HepG2 (cell line): Measurements from ENCODE around the gene TCERG1L. TPM values are rescaled to one million over a fixed set of nuclear protein-coding genes. Genes with fewer than 3 reads are reported as not detected.

Source experiments
- ATAC-seq: fragments of 200-7000 bp; cut with Tn5 transposase; 3 replicates; pipeline ENCODE4 v1.9.1; 2020; ENCODE audit warnings: mild to moderate bottlenecking, moderate library complexity
- BruUV-seq: library from RNA; stranded (reverse); fragments of 400-500 nt; replicated peaks from 2 replicates; lab custom pipeline; 2021; lab: Mats Ljungman, UMichigan
- CTCF ChIA-PET: fragments of 300-600 bp; formaldehyde crosslinking; extraction: SDS; loops from one replicate; lab custom pipeline; 2021; ENCODE audit warnings: low total read pairs, inconsistent platforms, low intra/inter-chr PET ratio; lab: Yijun Ruan, JAX
- POLR2A ChIA-PET: fragments of 350-600 bp; sonication (Branson Sonifier 250); formaldehyde crosslinking; loops from one replicate; lab custom pipeline; 2020; ENCODE audit warnings: antibody characterized with exemption, inconsistent platforms; lab: Yijun Ruan, JAX
- DNase-seq: peaks from one replicate; pipeline ENCODE4 v3.0.0-alpha.2; 2015; ENCODE audit warnings: low spot score
- FAIRE-seq: peaks from 3 replicates; lab custom pipeline; 2011; peaks lifted over from hg19 to GRCh38; lab: Jason Lieb, UNC
- H2AFZ ChIP-seq: one replicate; pipeline ENCODE4 v1.6.1; 2011; ENCODE audit warnings: low read length, inconsistent platforms
- H3K27ac ChIP-seq: fragments of 300-600 bp; 3 replicates; pipeline ENCODE4 v1.8.0; 2011; ENCODE audit warnings: mixed run types, mild to moderate bottlenecking, mixed read lengths, low read length, inconsistent platforms; ENCODE audit not compliant: insufficient read depth; ENCODE audit errors: extremely low read length
- H3K27me3 ChIP-seq, 2 experiments: fragments of 200-600 bp in 1 of 2; 2 replicates in 1 of 2; 3 replicates in 1 of 2; pipeline versions ENCODE4 v1.6.0 to v1.8.0; 2011; ENCODE audit warnings: low read length in 2 of 2, mild to moderate bottlenecking in 2 of 2, moderate library complexity in 2 of 2, inconsistent platforms in 1 of 2; ENCODE audit not compliant: insufficient read depth in 2 of 2, control insufficient read depth in 1 of 2
- H3K36me3 ChIP-seq, 2 experiments: fragments of 200-600 bp in 1 of 2; replicated peaks in 1 of 2; 2 replicates in 1 of 2; 3 replicates in 1 of 2; pipeline versions ENCODE4 v1.5.1 to v1.8.0; 2011; ENCODE audit warnings: low read length in 2 of 2, inconsistent platforms in 1 of 2; ENCODE audit not compliant: insufficient read depth in 2 of 2, control insufficient read depth in 1 of 2
- H3K4me1 ChIP-seq: 2 replicates; pipeline ENCODE4 v1.5.1; 2012; ENCODE audit warnings: low read length, inconsistent platforms; ENCODE audit not compliant: insufficient read depth
- H3K4me2 ChIP-seq: 2 replicates; pipeline ENCODE4 v1.6.0; 2011; ENCODE audit warnings: low read depth, low read length, inconsistent platforms
- H3K4me3 ChIP-seq, 3 experiments: fragments of 200-600 bp in 1 of 3; sonication (generic), shearing (Covaris generic) in 1 of 3; replicated peaks in 1 of 3; 2 replicates each; pipeline ENCODE4 v1.5.1; 2011 to 2016; ENCODE audit warnings: low read length in 3 of 3, inconsistent platforms in 2 of 3, low read depth in 2 of 3, mild to moderate bottlenecking in 2 of 3, control low read depth in 1 of 3, mixed read lengths in 1 of 3; ENCODE audit not compliant: insufficient read depth in 1 of 3
- H3K79me2 ChIP-seq: one replicate; pipeline ENCODE4 v1.6.1; 2011; ENCODE audit warnings: low read length, inconsistent platforms; ENCODE audit not compliant: insufficient read depth
- H3K9ac ChIP-seq: 2 replicates; pipeline ENCODE4 v1.6.0; 2011; ENCODE audit warnings: mild to moderate bottlenecking, low read depth, low read length, inconsistent platforms; ENCODE audit not compliant: insufficient read depth
- H3K9me3 ChIP-seq: 2 replicates; pipeline ENCODE4 v1.5.1; 2012; ENCODE audit warnings: mild to moderate bottlenecking, low read length
- H4K20me1 ChIP-seq: 2 replicates; pipeline ENCODE4 v1.6.0; 2011; ENCODE audit warnings: inconsistent platforms, mild to moderate bottlenecking, low read length, moderate library complexity; ENCODE audit not compliant: insufficient read depth
- CEBPZ ChIP-seq: IDR thresholded peaks from 2 replicates; pipeline ENCODE4 v1.6.1; 2012; ENCODE audit warnings: low read length, improper control_type of control experiment
- CREM ChIP-seq, 2 experiments: sonication (generic) in 1 of 2; formaldehyde crosslinking in 1 of 2; IDR thresholded peaks; 2 replicates each; pipeline versions ENCODE4 v1.4.0 to v1.6.1; 2016 to 2020; ENCODE audit warnings: antibody characterized with exemption in 1 of 2, mild to moderate bottlenecking in 1 of 2, missing genetic modification reagents in 1 of 2
- TAF1 ChIP-seq: sonication (generic); formaldehyde crosslinking; IDR thresholded peaks from 2 replicates; pipeline ENCODE4 v1.4.0; 2020; ENCODE audit warnings: missing genetic modification reagents
- ZBTB46 ChIP-seq: sonication (generic); formaldehyde crosslinking; IDR thresholded peaks from 2 replicates; pipeline ENCODE4 v1.4.0; 2020; ENCODE audit warnings: mild to moderate bottlenecking, missing genetic modification reagents, borderline replicate concordance
- ZFYVE20 ChIP-seq: sonication (generic); formaldehyde crosslinking; IDR thresholded peaks from 2 replicates; pipeline ENCODE4 v1.8.0; 2023; ENCODE audit warnings: low read depth, mild to moderate bottlenecking, moderate library complexity, missing genetic modification reagents, borderline replicate concordance
- ZNF337 ChIP-seq: sonication (generic); formaldehyde crosslinking; IDR thresholded peaks from 2 replicates; pipeline ENCODE4 v1.5.1; 2020; ENCODE audit warnings: missing genetic modification reagents, low read depth, mild to moderate bottlenecking, borderline replicate concordance
- ZNF414 ChIP-seq: sonication (generic); formaldehyde crosslinking; IDR thresholded peaks from 2 replicates; pipeline ENCODE4 v1.5.0; 2020; ENCODE audit warnings: missing genetic modification reagents
- ZNF615 ChIP-seq: sonication (generic); formaldehyde crosslinking; IDR thresholded peaks from 2 replicates; pipeline ENCODE4 v1.5.0; 2020; ENCODE audit warnings: mild to moderate bottlenecking, missing genetic modification reagents, borderline replicate concordance
- ZNF616 ChIP-seq: sonication (generic); formaldehyde crosslinking; IDR thresholded peaks from 2 replicates; pipeline ENCODE4 v1.5.0; 2020; ENCODE audit warnings: low read depth, mild to moderate bottlenecking, missing genetic modification reagents
- ZNF703 ChIP-seq: sonication (generic); formaldehyde crosslinking; IDR thresholded peaks from 2 replicates; pipeline ENCODE4 v1.5.1; 2020; ENCODE audit warnings: missing genetic modification reagents, mild to moderate bottlenecking, moderate library complexity, borderline replicate concordance
- ZNF709 ChIP-seq: sonication (generic); formaldehyde crosslinking; IDR thresholded peaks from 2 replicates; pipeline ENCODE4 v1.5.0; 2020; ENCODE audit warnings: mild to moderate bottlenecking, missing genetic modification reagents
- ZSCAN25 ChIP-seq: sonication (generic); formaldehyde crosslinking; IDR thresholded peaks from 2 replicates; pipeline ENCODE4 v1.8.0; 2022; ENCODE audit warnings: mild to moderate bottlenecking, missing genetic modification reagents
- WGBS: methylation state at CpG from one replicate; pipeline ENCODE4 v1.1.6; 2017; ENCODE audit warnings: low lambda C conversion rate; 5-methylcytosine and 5-hydroxymethylcytosine counted together
- in situ Hi-C: cut with HindIII; loops from 2 replicates; pipeline ENCODE4 v1.10.0; 2017; ENCODE audit warnings: low pct_unique_long_range_greater_than_20kb; ENCODE audit not compliant: extremely low pct_ligation_motif_present
- intact Hi-C: fragments of 100-400 bp; cut with micrococcal nuclease; formaldehyde crosslinking; loops from one replicate; pipeline ENCODE4 v1.10.0; 2022; ENCODE audit not compliant: unreplicated experiment
- polyA plus RNA-seq, 8 experiments: library from polyadenylated mRNA; depleted of rRNA in 3 of 8; stranded (reverse) in 7 of 8; unstranded in 1 of 8; fragments of >200 nt; fragmentation: Illumina TruSeq in 4 of 8; extraction: Trizol in 4 of 8; gene quantifications; 2 replicates each; pipeline versions ENCODE4 v1.2.1 to v1.2.3, GENCODE V29; 2011 to 2016; ENCODE audit warnings: low read depth in 4 of 8, missing spikeins in 1 of 8, mixed read lengths in 1 of 8; ENCODE audit not compliant: insufficient read depth in 1 of 8
- total RNA-seq, 5 experiments: library from RNA; depleted of rRNA; stranded (reverse); fragments of >200 nt; fragmentation: Illumina TruSeq; extraction: Trizol; gene quantifications; 2 replicates each; pipeline ENCODE4 v1.2.3, GENCODE V29; 2016; ENCODE audit warnings: low read depth in 1 of 5

The TCERG1L gene
- total and polyA plus RNA-seq, 2 of the 13 experiments (the other 11 are each of a cell fraction or from before 2014, with no cell fraction given), result not detected

- TF ChIP-seq ZBTB46 (CRISPR knock-in tag), result no peak
- TF ChIP-seq ZNF703, result no peak
- no peak for TF ChIP-seq ZNF615
Observed at GRCh38 chr10:131091682-131092081, 219.8 kb downstream of the TCERG1L start (continued).

- WGBS, result 32% methylated on average over 6 of the region's 17 CpGs
- Histone ChIP-seq H3K79me2 (no peaks in the 10 kb centered on the region), H3K4me1 (peaks cover 10% of the 10 kb centered on the region), H3K27me3 (peaks cover 0 to 26% of the 10 kb centered on the region in 2 experiments; a peak in 4 of 5 replicates), H3K9ac (no peak overlapping the region), H3K9me3 (no peaks in the 10 kb centered on the region), H3K4me2 (no peak overlapping the region), H4K20me1 (no peaks in the 10 kb centered on the region), H2AFZ (no peak overlapping the region), H3K36me3 (no peaks in the 10 kb centered on the region), H3K27ac (no peak overlapping the region), H3K4me3 (no peak overlapping the region)
- FAIRE-seq (no peak), ATAC-seq (no peak), DNase-seq (no peak)
- intact Hi-C loops (no loop called here), in situ Hi-C loops (no loop called here)
- no TSS peak for BruUV-seq
- POLR2A ChIA-PET, result no interaction called here
- TF ChIP-seq CEBPZ (no peak), ZNF414 (CRISPR knock-in tag) (no peak), ZNF337 (CRISPR knock-in tag) (no peak), ZSCAN25 (CRISPR knock-in tag) (no peak), CREM (IDR thresholded peaks at IDR 0.05) (no peak), CREM (CRISPR knock-in tag; IDR thresholded peaks at IDR 0.05) (no peak), TAF1 (CRISPR knock-in tag) (no peak), ZNF616 (no peak), ZFYVE20 (CRISPR knock-in tag) (no peak), ZNF709 (CRISPR knock-in tag) (no peak)
- CTCF ChIA-PET, result no interaction called here
Observed at GRCh38 chr10:131090761-131091661, 220.5 kb downstream of the TCERG1L start.
